ENCODE data around the gene B4GALT6.

DNA sequence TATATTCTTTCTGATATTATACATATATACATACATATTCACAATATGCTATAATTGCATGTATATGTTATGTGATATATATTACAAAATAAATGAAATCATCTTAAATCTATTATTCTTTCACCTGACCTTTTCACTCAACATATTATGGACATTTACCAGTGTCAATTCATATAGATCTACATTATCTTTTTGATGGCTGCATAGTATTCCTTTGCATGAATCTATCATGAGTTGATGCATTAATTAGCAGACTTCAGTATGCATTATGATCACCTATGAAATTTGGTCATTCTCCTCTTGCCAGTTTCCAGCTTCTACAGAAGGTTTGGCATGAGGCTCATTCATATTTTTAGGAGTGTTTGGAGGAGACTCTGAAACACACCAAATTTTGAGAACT lies 23.4 kb upstream of the B4GALT6 start:
- TF ChIP-seq EZH2phosphoT487 (IDR thresholded peaks at IDR 0.05; ENCODE audit: borderline replicate concordance), result no peak
- no peak for TF ChIP-seq CTCF (conservative IDR thresholded peaks at IDR 0.05; ENCODE audit: low read length)
